ENCODE data around the gene KIF26A.

DNA sequence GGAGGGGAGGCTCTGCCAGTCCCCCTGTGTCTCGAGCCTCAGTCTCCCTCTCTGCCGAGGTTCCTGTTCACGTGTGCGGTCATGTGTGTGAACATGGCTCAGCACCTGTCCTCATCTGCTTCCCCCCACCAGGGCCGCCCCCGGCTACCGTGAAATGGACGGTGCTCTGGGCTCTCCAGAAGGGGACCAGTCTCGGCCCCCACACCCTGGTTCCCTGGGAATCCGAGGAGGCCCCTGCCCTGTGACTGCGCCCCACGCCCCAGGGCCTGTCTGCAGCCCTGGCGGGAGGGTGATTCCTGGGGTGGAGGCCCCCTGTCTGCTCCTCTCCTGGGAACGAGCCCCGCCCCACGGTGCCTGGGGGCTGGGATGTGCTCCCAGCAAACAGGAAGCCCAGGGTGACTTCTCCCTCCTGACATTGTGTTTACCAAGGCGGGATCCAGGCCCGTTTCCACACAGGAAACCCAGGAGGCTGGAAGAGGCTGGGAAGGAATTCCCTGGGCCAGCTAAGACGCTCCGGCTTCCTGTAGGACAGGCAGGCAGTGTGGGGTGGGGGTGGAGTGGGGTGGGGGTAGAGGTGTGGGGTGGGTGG is 46.6 kb downstream of the KIF26A start:
- TF ChIP-seq MXI1 (IDR thresholded peaks at IDR 0.05; ENCODE audit: low read depth, low read length) (no peak), GABPA (IDR thresholded peaks at IDR 0.05; ENCODE audit: low read depth) (no peak), POLR2AphosphoS5 (IDR thresholded peaks at IDR 0.05; ENCODE audit: low read depth, low read length) (no peak), TCF12 (IDR thresholded peaks at IDR 0.05) (no peak), SMC3 (IDR thresholded peaks at IDR 0.05; ENCODE audit: low read depth, low read length) (no peak), SIN3A (IDR thresholded peaks at IDR 0.05; ENCODE audit: borderline replicate concordance, low read depth, low read length) (no peak), JUND (IDR thresholded peaks at IDR 0.05) (no peak), TAF1 (IDR thresholded peaks at IDR 0.05; ENCODE audit: borderline replicate concordance, low read depth, low read length) (no peak)
- TF ChIP-seq, protein P1, sequence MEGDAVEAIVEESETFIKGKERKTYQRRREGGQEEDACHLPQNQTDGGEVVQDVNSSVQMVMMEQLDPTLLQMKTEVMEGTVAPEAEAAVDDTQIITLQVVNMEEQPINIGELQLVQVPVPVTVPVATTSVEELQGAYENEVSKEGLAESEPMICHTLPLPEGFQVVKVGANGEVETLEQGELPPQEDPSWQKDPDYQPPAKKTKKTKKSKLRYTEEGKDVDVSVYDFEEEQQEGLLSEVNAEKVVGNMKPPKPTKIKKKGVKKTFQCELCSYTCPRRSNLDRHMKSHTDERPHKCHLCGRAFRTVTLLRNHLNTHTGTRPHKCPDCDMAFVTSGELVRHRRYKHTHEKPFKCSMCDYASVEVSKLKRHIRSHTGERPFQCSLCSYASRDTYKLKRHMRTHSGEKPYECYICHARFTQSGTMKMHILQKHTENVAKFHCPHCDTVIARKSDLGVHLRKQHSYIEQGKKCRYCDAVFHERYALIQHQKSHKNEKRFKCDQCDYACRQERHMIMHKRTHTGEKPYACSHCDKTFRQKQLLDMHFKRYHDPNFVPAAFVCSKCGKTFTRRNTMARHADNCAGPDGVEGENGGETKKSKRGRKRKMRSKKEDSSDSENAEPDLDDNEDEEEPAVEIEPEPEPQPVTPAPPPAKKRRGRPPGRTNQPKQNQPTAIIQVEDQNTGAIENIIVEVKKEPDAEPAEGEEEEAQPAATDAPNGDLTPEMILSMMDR (IDR thresholded peaks at IDR 0.05): no peak
- TF ChIP-seq, protein P2, sequence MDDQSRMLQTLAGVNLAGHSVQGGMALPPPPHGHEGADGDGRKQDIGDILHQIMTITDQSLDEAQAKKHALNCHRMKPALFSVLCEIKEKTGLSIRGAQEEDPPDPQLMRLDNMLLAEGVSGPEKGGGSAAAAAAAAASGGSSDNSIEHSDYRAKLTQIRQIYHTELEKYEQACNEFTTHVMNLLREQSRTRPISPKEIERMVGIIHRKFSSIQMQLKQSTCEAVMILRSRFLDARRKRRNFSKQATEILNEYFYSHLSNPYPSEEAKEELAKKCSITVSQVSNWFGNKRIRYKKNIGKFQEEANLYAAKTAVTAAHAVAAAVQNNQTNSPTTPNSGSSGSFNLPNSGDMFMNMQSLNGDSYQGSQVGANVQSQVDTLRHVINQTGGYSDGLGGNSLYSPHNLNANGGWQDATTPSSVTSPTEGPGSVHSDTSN (IDR thresholded peaks at IDR 0.05): no peak
- TF ChIP-seq, protein P3, sequence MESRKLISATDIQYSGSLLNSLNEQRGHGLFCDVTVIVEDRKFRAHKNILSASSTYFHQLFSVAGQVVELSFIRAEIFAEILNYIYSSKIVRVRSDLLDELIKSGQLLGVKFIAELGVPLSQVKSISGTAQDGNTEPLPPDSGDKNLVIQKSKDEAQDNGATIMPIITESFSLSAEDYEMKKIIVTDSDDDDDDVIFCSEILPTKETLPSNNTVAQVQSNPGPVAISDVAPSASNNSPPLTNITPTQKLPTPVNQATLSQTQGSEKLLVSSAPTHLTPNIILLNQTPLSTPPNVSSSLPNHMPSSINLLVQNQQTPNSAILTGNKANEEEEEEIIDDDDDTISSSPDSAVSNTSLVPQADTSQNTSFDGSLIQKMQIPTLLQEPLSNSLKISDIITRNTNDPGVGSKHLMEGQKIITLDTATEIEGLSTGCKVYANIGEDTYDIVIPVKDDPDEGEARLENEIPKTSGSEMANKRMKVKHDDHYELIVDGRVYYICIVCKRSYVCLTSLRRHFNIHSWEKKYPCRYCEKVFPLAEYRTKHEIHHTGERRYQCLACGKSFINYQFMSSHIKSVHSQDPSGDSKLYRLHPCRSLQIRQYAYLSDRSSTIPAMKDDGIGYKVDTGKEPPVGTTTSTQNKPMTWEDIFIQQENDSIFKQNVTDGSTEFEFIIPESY (IDR thresholded peaks at IDR 0.05; ENCODE audit: borderline replicate concordance, low read depth): no peak

Measured in SK-N-SH (cell line).